Liver (tissue), 3 donors: ENCODE results near the gene ADAMTS2.

Experiments
- CTCF ChIP-seq: fragments of 150-350 bp; IDR thresholded peaks from 2 replicates; pipeline ENCODE4 v1.5.1; 2017; ENCODE audit warnings: improper control_type of control experiment, low read depth, low read length; ENCODE audit not compliant: missing input control
- FOXA1 ChIP-seq: IDR thresholded peaks from 2 replicates; pipeline ENCODE4 v1.6.1; 2016; ENCODE audit warnings: antibody characterized with exemption
- GABPA ChIP-seq, 2 donors: IDR thresholded peaks in 1 of 2; conservative IDR thresholded peaks in 1 of 2; 2 replicates each; pipeline ENCODE4 v1.6.1; 2016; ENCODE audit warnings: antibody characterized with exemption in 2 of 2, mild to moderate bottlenecking in 1 of 2, moderate library complexity in 1 of 2
- JUND ChIP-seq, 2 donors: IDR thresholded peaks; 2 replicates each; pipeline ENCODE4 v1.6.1; 2016; ENCODE audit warnings: antibody characterized with exemption in 2 of 2
- MAX ChIP-seq: IDR thresholded peaks from 2 replicates; pipeline ENCODE4 v1.6.1; 2016; ENCODE audit warnings: antibody characterized with exemption
- REST ChIP-seq: IDR thresholded peaks from 2 replicates; pipeline ENCODE4 v1.6.1; 2016; ENCODE audit warnings: antibody characterized with exemption, mild to moderate bottlenecking
- SP1 ChIP-seq: IDR thresholded peaks from 2 replicates; pipeline ENCODE4 v1.6.1; 2018; ENCODE audit warnings: antibody characterized with exemption, mild to moderate bottlenecking
- donor health status: healthy.
- donor health status: healthy.

GRCh38 chr5:179243333-179243732 lies 101.9 kb downstream of the ADAMTS2 start:
- TF ChIP-seq CTCF (no peak), SP1 (no peak), JUND (IDR thresholded peaks at IDR 0.05) (no peak), REST (no peak), GABPA (IDR thresholded peaks at IDR 0.05 in 1 of 2, conservative IDR thresholded peaks at IDR 0.05 in 1 of 2) (no peak), FOXA1 (no peak), MAX (no peak)
